BLaER1 (cell line): ENCODE data around the gene CDH23.
A peak's percentile ranks its signal among the peaks of the same experiment; 100 is the strongest.

ENCODE experiments used
- H3K27ac ChIP-seq: shearing (Covaris generic); formaldehyde crosslinking; 2 replicates; pipeline ENCODE4 v1.8.1; 2022
- H3K27me3 ChIP-seq: shearing (Covaris generic); formaldehyde crosslinking; 2 replicates; pipeline ENCODE4 v1.8.1; 2022
- H3K36me3 ChIP-seq: shearing (Covaris generic); formaldehyde crosslinking; 2 replicates; pipeline ENCODE4 v1.8.1; 2022
- H3K4me1 ChIP-seq: shearing (Covaris generic); formaldehyde crosslinking; 2 replicates; pipeline ENCODE4 v1.8.1; 2022
- H3K4me2 ChIP-seq: shearing (Covaris generic); formaldehyde crosslinking; 2 replicates; pipeline ENCODE4 v1.8.1; 2022
- H3K4me3 ChIP-seq: shearing (Covaris generic); formaldehyde crosslinking; 2 replicates; pipeline ENCODE4 v1.8.1; 2022
- H3K9ac ChIP-seq: shearing (Covaris generic); formaldehyde crosslinking; 2 replicates; pipeline ENCODE4 v1.8.1; 2022
- H3K9me3 ChIP-seq: shearing (Covaris generic); formaldehyde crosslinking; 2 replicates; pipeline ENCODE4 v1.8.1; 2022
- H4K20me1 ChIP-seq: shearing (Covaris generic); formaldehyde crosslinking; 2 replicates; pipeline ENCODE4 v1.8.1; 2022
- Cebpa-rat ChIP-seq: shearing (Covaris generic); IDR thresholded peaks from 2 replicates; pipeline ENCODE4 v1.8.1; 2022

The CDH23 gene

DNA sequence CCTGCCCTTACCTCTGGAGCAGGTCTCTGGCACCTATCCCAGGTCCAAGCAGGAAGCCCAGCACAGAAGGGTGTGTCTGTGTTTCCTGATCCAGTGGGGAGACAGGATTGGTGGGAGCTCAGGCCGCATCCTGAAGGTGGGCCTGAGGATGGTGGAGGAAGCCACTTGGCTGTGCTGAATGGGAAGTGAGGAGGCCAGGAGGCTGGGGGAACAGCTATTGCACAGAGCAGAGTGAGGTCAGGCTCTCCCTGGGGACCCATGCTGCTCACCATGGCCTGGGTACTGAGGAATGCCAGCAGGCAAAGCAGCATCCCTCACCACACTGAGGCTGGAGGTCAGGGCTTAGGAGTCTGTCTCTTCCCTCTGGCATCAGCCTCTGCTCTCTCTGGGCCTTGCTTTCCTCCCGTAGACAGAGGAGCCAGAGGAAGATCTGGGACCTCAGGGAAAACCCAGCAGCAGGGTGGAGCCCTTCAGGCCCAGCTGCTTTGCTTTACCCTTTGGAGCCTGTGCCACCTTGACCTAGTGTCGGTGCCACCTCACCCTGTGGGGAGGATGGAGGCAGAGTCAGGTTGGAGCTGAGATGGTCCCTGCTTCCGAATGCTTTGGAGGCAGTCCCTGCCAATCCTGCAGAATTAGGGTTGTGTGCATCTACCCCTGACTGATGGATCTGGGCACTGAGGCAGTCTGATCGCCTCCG, 39.0 kb downstream of the CDH23 start:
- Histone ChIP-seq H3K36me3 (no peaks in the 10 kb centered on the region), H3K9me3 (no peaks in the 10 kb centered on the region), H3K9ac (no peak overlapping the region), H3K27ac (no peak overlapping the region), H3K4me3 (no peak overlapping the region), H3K27me3 (no peaks in the 10 kb centered on the region), H3K4me1 (peaks cover 25% of the 10 kb centered on the region), H4K20me1 (no peaks in the 10 kb centered on the region), H3K4me2 (peak overlapping the region; percentile 64)
- no peak for TF ChIP-seq Cebpa-rat

GRCh38 chr10:71436268-71437125, 39.8 kb downstream of the CDH23 start:
- no peak overlapping the region for H3K27ac ChIP-seq
- peak; percentile 50; the same call in 1 of the 2 replicates for TF ChIP-seq Cebpa-rat
- H3K4me3 ChIP-seq: no peak overlapping the region
- no peaks in the 10 kb centered on the region for H3K27me3 ChIP-seq
- no peaks in the 10 kb centered on the region for H3K36me3 ChIP-seq
- H4K20me1 ChIP-seq: no peaks in the 10 kb centered on the region
- H3K4me1 ChIP-seq: peaks cover 30% of the 10 kb centered on the region
- no peak overlapping the region for H3K9ac ChIP-seq
- H3K9me3 ChIP-seq: no peaks in the 10 kb centered on the region
- H3K4me2 ChIP-seq: peak overlapping the region; percentile 64

DNA sequence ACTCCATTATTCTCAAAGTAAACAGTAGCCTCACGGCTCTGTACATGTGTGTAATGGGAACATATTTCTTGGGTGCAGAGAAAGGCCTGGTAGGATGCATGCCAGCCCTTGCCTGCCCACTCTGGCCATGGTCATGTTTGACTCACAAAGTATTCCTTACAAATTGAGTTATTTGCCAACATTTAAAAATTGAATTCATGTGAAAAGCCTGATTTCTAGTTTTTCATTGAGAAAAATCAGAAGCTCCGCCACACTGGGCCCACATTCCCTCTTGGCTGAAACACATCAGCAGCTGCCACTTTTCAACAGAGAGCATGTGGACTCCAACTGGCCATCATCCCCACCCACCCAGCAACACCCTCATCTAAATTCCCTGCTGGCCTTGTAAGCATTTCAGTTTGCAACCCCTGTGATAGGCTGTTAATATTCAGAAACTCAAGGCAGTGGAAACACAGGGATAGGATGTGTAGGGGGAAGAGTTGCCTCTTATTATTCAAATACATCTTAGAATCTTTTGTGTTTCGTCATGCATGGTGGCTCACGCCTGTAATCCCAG, 40.9 kb downstream of the CDH23 start:
- peak overlapping the region; percentile 64; the same call in 1 of the 2 replicates for H3K4me2 ChIP-seq
- H3K27me3 ChIP-seq: no peaks in the 10 kb centered on the region
- no peak overlapping the region for H3K27ac ChIP-seq
- H3K36me3 ChIP-seq: no peaks in the 10 kb centered on the region
- H3K9ac ChIP-seq: no peak overlapping the region
- H3K4me3 ChIP-seq: no peak overlapping the region
- peaks cover 30% of the 10 kb centered on the region for H3K4me1 ChIP-seq
- no peak for TF ChIP-seq Cebpa-rat
- no peaks in the 10 kb centered on the region for H3K9me3 ChIP-seq
- no peaks in the 10 kb centered on the region for H4K20me1 ChIP-seq

- no peak overlapping the region for H3K4me2 ChIP-seq
Observed at GRCh38 chr10:71438761-71439160, 42.0 kb downstream of the CDH23 start.

DNA sequence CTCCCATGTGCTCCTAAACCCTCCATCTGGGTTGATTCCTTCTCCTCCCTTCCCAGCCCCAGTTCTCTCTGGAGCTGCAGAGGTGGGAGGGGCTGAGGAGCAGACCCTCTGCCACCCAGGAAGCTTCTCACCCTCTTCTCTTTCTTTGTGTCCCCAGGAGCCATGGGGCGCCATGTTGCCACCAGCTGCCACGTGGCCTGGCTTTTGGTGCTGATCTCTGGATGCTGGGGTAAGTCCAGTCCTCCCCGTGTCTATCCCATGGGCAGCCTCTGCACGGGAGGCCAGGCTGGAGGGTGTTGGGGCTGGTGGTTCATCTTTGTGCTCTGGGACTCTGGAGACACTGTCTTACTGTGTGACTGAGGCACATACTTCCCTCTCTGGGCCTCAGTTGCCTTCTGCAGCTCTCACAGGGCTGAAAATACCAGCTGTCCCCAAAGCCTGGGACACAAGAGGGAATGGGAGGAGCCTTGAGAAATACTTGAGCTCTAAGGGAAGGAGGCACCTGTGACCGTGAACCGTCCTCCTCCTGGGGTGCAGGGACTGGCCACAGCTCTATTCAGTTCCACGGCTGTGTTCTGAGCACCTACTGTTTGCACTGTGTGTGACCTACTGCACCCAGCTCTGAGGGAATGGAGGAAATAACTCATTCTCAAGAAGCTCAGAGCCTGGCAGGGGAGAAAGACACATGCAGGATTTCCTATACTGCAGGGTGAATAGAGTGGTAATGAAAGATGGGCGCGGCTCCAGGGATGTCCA, 43.1 kb downstream of the CDH23 start:
- no peaks in the 10 kb centered on the region for H3K9me3 ChIP-seq
- H3K9ac ChIP-seq: no peak overlapping the region

More at GRCh38 chr10:71438761-71439160, 42.0 kb downstream of the CDH23 start:
- Histone ChIP-seq H3K36me3 (no peaks in the 10 kb centered on the region), H3K27ac (no peak overlapping the region), H3K4me1 (peaks cover 30% of the 10 kb centered on the region), H3K9ac (no peak overlapping the region), H3K27me3 (no peaks in the 10 kb centered on the region), H3K9me3 (no peaks in the 10 kb centered on the region), H3K4me3 (no peak overlapping the region), H4K20me1 (no peaks in the 10 kb centered on the region)
- no peak for TF ChIP-seq Cebpa-rat

DNA sequence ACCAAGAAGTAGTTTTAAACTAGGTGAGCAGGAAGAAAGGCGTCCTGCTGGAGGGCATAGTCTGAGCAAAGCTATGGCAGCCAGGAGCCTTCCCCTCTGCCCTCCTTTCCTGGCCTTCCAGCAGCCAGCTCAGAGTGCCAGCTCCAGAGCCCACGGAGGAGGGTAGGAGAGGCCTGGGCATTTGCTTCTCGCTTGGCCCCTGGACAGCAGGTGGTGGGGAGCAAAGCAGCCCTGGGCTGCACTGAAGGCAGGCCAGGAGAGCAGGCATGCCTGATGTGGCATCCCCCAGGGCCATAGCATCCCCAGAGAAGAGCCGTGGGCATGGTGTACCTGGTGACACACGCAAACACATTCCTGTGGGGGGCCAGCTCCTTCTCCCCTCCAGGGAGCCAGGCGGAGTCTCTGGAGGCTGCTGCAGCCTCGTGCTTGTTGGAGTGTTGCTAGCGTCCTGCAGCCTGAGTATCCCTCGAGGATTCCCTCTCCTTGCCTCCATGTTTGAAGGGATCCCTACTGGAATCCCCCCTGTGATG, 43.9 kb downstream of the CDH23 start:
- Histone ChIP-seq H3K4me3 (no peak overlapping the region), H3K36me3 (no peaks in the 10 kb centered on the region), H3K4me2 (no peak overlapping the region)

More for the DNA sequence above, 43.1 kb downstream of the CDH23 start:
- no peaks in the 10 kb centered on the region for H3K36me3 ChIP-seq
- H3K27me3 ChIP-seq: no peaks in the 10 kb centered on the region
- H3K4me3 ChIP-seq: no peak overlapping the region
- no peaks in the 10 kb centered on the region for H4K20me1 ChIP-seq
- H3K27ac ChIP-seq: no peak overlapping the region
- peaks cover 34% of the 10 kb centered on the region for H3K4me1 ChIP-seq
- no peak for TF ChIP-seq Cebpa-rat
- H3K4me2 ChIP-seq: no peak overlapping the region

DNA sequence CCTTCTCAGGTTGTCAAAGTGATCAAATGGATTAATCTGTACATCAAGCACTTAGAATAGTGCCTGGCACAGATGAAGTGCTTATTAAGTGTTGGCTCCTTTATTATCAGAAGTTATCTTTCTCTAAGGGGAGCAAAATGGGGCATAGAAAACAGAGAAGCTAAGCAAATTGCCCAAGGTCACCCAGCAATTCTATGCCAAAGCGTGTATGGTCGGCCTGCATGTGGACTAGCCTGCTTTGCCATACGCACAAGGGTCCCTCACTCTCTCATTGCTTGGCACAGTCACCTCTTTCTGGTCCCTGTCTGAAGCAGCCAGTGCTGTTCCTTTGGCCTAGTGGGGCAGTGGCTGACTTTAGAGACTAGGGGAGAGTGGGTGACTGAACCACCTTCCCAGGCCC, 45.3 kb downstream of the CDH23 start:
- Histone ChIP-seq H3K9me3 (no peaks in the 10 kb centered on the region), H3K27ac (no peak overlapping the region), H3K27me3 (no peaks in the 10 kb centered on the region), H3K4me1 (peaks cover 18% of the 10 kb centered on the region), H3K4me3 (no peak overlapping the region), H4K20me1 (no peaks in the 10 kb centered on the region), H3K4me2 (no peak overlapping the region), H3K36me3 (no peaks in the 10 kb centered on the region), H3K9ac (no peak overlapping the region)
- no peak for TF ChIP-seq Cebpa-rat

More for the DNA sequence above, 43.9 kb downstream of the CDH23 start:
- TF ChIP-seq Cebpa-rat: no peak
- no peak overlapping the region for H3K27ac ChIP-seq
- no peak overlapping the region for H3K9ac ChIP-seq
- no peaks in the 10 kb centered on the region for H3K27me3 ChIP-seq
- H3K9me3 ChIP-seq: no peaks in the 10 kb centered on the region
- peaks cover 32% of the 10 kb centered on the region for H3K4me1 ChIP-seq
- H4K20me1 ChIP-seq: no peaks in the 10 kb centered on the region

GRCh38 chr10:71442859-71443570, 46.3 kb downstream of the CDH23 start:
- no peak overlapping the region for H3K27ac ChIP-seq
- no peak for TF ChIP-seq Cebpa-rat

GRCh38 chr10:71443676-71444075, 47.0 kb downstream of the CDH23 start:
- Histone ChIP-seq H3K27ac (no peak overlapping the region), H3K9me3 (no peaks in the 10 kb centered on the region), H3K4me3 (no peak overlapping the region), H3K4me2 (no peak overlapping the region), H3K27me3 (no peaks in the 10 kb centered on the region), H3K9ac (no peak overlapping the region), H4K20me1 (no peaks in the 10 kb centered on the region), H3K4me1 (peaks cover 15% of the 10 kb centered on the region; the same call in 1 of the 2 replicates), H3K36me3 (no peaks in the 10 kb centered on the region)
- TF ChIP-seq Cebpa-rat: no peak

More at GRCh38 chr10:71442859-71443570, 46.3 kb downstream of the CDH23 start:
- Histone ChIP-seq H3K4me3 (no peak overlapping the region), H3K4me1 (peaks cover 15% of the 10 kb centered on the region; the same call in 1 of the 2 replicates), H3K9me3 (no peaks in the 10 kb centered on the region), H4K20me1 (no peaks in the 10 kb centered on the region), H3K27me3 (no peaks in the 10 kb centered on the region), H3K36me3 (no peaks in the 10 kb centered on the region), H3K4me2 (no peak overlapping the region), H3K9ac (no peak overlapping the region)
